ENCODE results near the gene TMEM200A.

GRCh38 chr6:130376936-130377335 lies 11.1 kb downstream of the TMEM200A start:
- TF ChIP-seq CTCF (IDR thresholded peaks at IDR 0.05; ENCODE audit: poor library complexity) (no peak), EZH2phosphoT487 (IDR thresholded peaks at IDR 0.05; ENCODE audit: low read depth, severe bottlenecking, unreplicated experiment) (no peak), EZH2 (IDR thresholded peaks at IDR 0.05; ENCODE audit: borderline replicate concordance) (no peak)
